PFSK-1 (cell line): Measurements from ENCODE around the gene PLAC1.

Source experiments
- SIN3A ChIP-seq: IDR thresholded peaks from 2 replicates; pipeline ENCODE4 v1.6.1; 2012; ENCODE audit warnings: mild to moderate bottlenecking, low read length, moderate library complexity, borderline replicate concordance; ENCODE audit not compliant: insufficient read depth
- TAF1 ChIP-seq: IDR thresholded peaks from 2 replicates; pipeline ENCODE4 v1.6.1; 2012; ENCODE audit warnings: low read length, control low read depth, borderline replicate concordance; ENCODE audit not compliant: insufficient read depth

- no peak for TF ChIP-seq TAF1
- TF ChIP-seq SIN3A = no peak
Observed at GRCh38 chrX:134695999-134696398, 37.7 kb upstream of the PLAC1 start.
